CD8-positive, alpha-beta memory T cell (primary cell): ENCODE data around the gene LIFR. TPM values are rescaled to one million over a fixed set of nuclear protein-coding genes. Genes with fewer than 3 reads are reported as not detected.

Experiments
- CTCF ChIA-PET: fragments of 350-600 bp; sonication (Branson Sonifier 250); formaldehyde crosslinking; loops from one replicate; lab custom pipeline; 2021; ENCODE audit warnings: antibody characterized with exemption; lab: Charles Lee
- POLR2A ChIA-PET: fragments of 350-600 bp; sonication (Branson Sonifier 250); formaldehyde crosslinking; loops from one replicate; lab custom pipeline; 2021; ENCODE audit warnings: antibody characterized with exemption; lab: Charles Lee
- DNase-seq, 5 donors: peaks; one replicate each; pipeline versions ENCODE4 v3.0.0 to v3.0.0-alpha.2; 2020 to 2022; ENCODE audit warnings: mixed read lengths in 1 of 5
- H3K27ac ChIP-seq: one replicate; pipeline ENCODE4 v1.7.0; 2013; ENCODE audit warnings: low read depth, mild to moderate bottlenecking, low read length, moderate library complexity
- H3K27me3 ChIP-seq: 2 replicates; pipeline ENCODE4 v1.7.0; 2013; ENCODE audit warnings: low read length, mild to moderate bottlenecking; ENCODE audit not compliant: insufficient read depth, poor library complexity, severe bottlenecking
- H3K36me3 ChIP-seq: 2 replicates; pipeline ENCODE4 v1.7.0; 2013; ENCODE audit warnings: mild to moderate bottlenecking, low read length, moderate library complexity; ENCODE audit not compliant: insufficient read depth
- H3K4me1 ChIP-seq: 2 replicates; pipeline ENCODE4 v1.7.0; 2013; ENCODE audit warnings: mild to moderate bottlenecking, low read length, moderate library complexity; ENCODE audit not compliant: insufficient read depth
- H3K4me3 ChIP-seq: 2 replicates; pipeline ENCODE4 v1.7.0; 2013; ENCODE audit warnings: mild to moderate bottlenecking, low read length
- H3K9me3 ChIP-seq: 2 replicates; pipeline ENCODE4 v1.7.0; 2013; ENCODE audit warnings: mild to moderate bottlenecking, low read length
- H3K27ac Mint-ChIP-seq, 8 donors: one replicate each; pipeline ENCODE4 v1.8.0; 2020 to 2021; ENCODE audit warnings: mixed read lengths in 8 of 8, mild to moderate bottlenecking in 6 of 8, inconsistent platforms in 3 of 8, moderate library complexity in 3 of 8
- H3K27me3 Mint-ChIP-seq, 2 donors: one replicate each; pipeline ENCODE4 v1.8.0; 2020 to 2021; ENCODE audit warnings: mixed read lengths in 2 of 2, mild to moderate bottlenecking in 1 of 2, moderate library complexity in 1 of 2
- H3K36me3 Mint-ChIP-seq, 3 donors: one replicate each; pipeline ENCODE4 v1.8.0; 2020 to 2021; ENCODE audit warnings: mixed read lengths in 3 of 3, inconsistent platforms in 1 of 3, mild to moderate bottlenecking in 1 of 3
- H3K4me1 Mint-ChIP-seq, 3 donors: one replicate each; pipeline ENCODE4 v1.8.0; 2020 to 2021; ENCODE audit warnings: mixed read lengths in 3 of 3, inconsistent platforms in 1 of 3, mild to moderate bottlenecking in 1 of 3
- H3K4me3 Mint-ChIP-seq, 7 donors: one replicate each; pipeline ENCODE4 v1.8.0; 2020 to 2021; ENCODE audit warnings: mixed read lengths in 7 of 7, mild to moderate bottlenecking in 6 of 7, moderate library complexity in 4 of 7, inconsistent platforms in 2 of 7
- H3K9me3 Mint-ChIP-seq, 5 donors: one replicate each; pipeline ENCODE4 v1.8.0; 2020 to 2022; ENCODE audit warnings: mixed read lengths in 5 of 5, mild to moderate bottlenecking in 3 of 5, moderate library complexity in 2 of 5, inconsistent platforms in 1 of 5
- polyA plus RNA-seq: library from polyadenylated mRNA; unstranded; fragments of 300-500 nt; fragmentation: Illumina TruSeq; gene quantifications from one replicate; pipeline ENCODE4 v1.2.3, GENCODE V29; 2021
- total RNA-seq, 2 experiments: library from RNA; stranded (reverse); gene quantifications; one replicate each; pipeline ENCODE4 v1.2.3, GENCODE V29; 2021

LIFR gene
- total and polyA plus RNA-seq, 3 experiments from 2014 or later: not detected

GRCh38 chr5:38585816-38586215 is 29.4 kb upstream of the LIFR start:
- Mint-ChIP-seq H3K4me1 (peaks cover 0 to 5% (median 4%) of the 10 kb centered on the region in 3 donors), H3K9me3 (no peaks in the 10 kb centered on the region), H3K27ac (no peak overlapping the region), H3K4me3 (no peak overlapping the region), H3K36me3 (no peaks in the 10 kb centered on the region), H3K27me3 (peaks cover 16 to 57% of the 10 kb centered on the region in 2 donors)
- Histone ChIP-seq H3K9me3 (no peaks in the 10 kb centered on the region), H3K27ac (no peak overlapping the region), H3K4me1 (no peaks in the 10 kb centered on the region), H3K4me3 (no peak overlapping the region), H3K36me3 (no peaks in the 10 kb centered on the region), H3K27me3 (no peaks in the 10 kb centered on the region)
- CTCF ChIA-PET: no interaction called here
- POLR2A ChIA-PET: no interaction called here
- DNase-seq: no peak

- Histone ChIP-seq H3K4me1 (no peaks in the 10 kb centered on the region), H3K36me3 (no peaks in the 10 kb centered on the region), H3K27ac (no peak overlapping the region), H3K9me3 (no peaks in the 10 kb centered on the region), H3K4me3 (no peak overlapping the region), H3K27me3 (no peaks in the 10 kb centered on the region)
- ChIA-PET CTCF (no interaction called here), POLR2A (no interaction called here)
- Mint-ChIP-seq H3K27me3 (peaks cover 11 to 60% of the 10 kb centered on the region in 2 donors), H3K4me1 (peaks cover 0 to 5% (median 4%) of the 10 kb centered on the region in 3 donors), H3K4me3 (no peak overlapping the region), H3K36me3 (no peaks in the 10 kb centered on the region), H3K9me3 (no peaks in the 10 kb centered on the region), H3K27ac (no peak overlapping the region)
- DNase-seq: no peak
Measured at GRCh38 chr5:38583500-38583899, 27.1 kb upstream of the LIFR start.

DNA sequence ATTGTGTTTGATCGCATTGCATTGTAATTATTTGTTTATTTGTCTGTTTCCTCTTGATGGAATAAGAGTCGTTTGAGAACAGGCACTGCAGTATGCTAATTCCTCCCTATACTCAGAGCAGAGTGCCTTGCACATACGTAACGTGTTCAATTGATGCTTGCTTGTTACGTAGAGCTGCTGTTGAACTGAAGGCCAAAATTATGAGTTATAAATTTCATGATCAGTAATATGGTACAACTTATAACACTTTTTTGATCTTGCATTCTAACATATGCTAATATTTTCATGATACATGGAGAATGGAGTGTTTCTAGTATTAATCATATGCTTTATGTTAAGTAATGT is 26.5 kb upstream of the LIFR start:
- CTCF ChIA-PET: no interaction called here
- H3K36me3 Mint-ChIP-seq: no peaks in the 10 kb centered on the region

DNA sequence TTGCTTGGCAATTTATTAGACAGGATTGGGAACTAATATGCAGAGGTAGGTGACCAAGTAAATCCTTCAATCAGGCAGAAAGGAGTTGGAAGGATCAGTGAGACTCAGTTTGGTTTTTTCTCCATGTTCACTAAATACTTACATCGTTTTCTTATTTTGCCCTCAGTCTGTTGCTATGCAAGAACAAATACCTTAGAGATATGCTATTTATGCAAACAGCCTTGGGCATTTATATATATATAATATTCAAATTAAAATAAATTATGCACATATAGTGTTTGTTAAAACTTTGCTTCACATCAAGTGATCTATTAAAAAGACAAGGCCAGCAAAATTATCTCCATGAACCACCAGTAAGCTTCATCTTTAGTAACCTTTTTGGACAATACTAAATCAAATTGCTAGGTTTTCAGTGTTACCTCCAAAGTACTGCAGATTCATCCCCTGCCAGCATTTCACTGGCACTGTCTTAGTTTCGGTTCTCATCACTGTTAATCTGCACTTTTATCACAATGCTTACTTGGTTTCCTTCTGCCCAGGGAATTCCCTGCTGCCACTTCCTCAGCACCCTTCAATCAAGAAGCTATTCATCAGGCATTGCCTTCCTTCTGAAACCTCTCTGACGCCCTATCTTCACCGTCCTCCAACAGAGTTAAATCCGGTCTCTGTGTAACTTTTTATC is 26.0 kb upstream of the LIFR start:
- H3K27ac Mint-ChIP-seq: peak overlapping the region in 1 of 8 donors; percentile 5
- H3K4me1 ChIP-seq: no peaks in the 10 kb centered on the region
- H3K27ac ChIP-seq: no peak overlapping the region
- POLR2A ChIA-PET: no interaction called here
- H3K4me3 ChIP-seq: no peak overlapping the region
- no peak overlapping the region for H3K4me3 Mint-ChIP-seq
- H3K36me3 Mint-ChIP-seq: no peaks in the 10 kb centered on the region
- CTCF ChIA-PET: interaction anchor here (1.4 kb wide), 1 partner anchor 11 kb away, joined by 4 read pairs; no protein-coding TSS in a partner anchor
- peaks cover 7 to 60% of the 10 kb centered on the region in 2 donors for H3K27me3 Mint-ChIP-seq
- peaks cover 0 to 5% (median 4%) of the 10 kb centered on the region in 3 donors for H3K4me1 Mint-ChIP-seq
- no peaks in the 10 kb centered on the region for H3K9me3 ChIP-seq
- no peaks in the 10 kb centered on the region for H3K27me3 ChIP-seq
- no peak for DNase-seq
- no peaks in the 10 kb centered on the region for H3K9me3 Mint-ChIP-seq
- no peaks in the 10 kb centered on the region for H3K36me3 ChIP-seq

More for the DNA sequence above, 26.5 kb upstream of the LIFR start:
- Histone ChIP-seq H3K9me3 (no peaks in the 10 kb centered on the region), H3K27me3 (no peaks in the 10 kb centered on the region), H3K4me3 (no peak overlapping the region), H3K4me1 (no peaks in the 10 kb centered on the region), H3K27ac (no peak overlapping the region), H3K36me3 (no peaks in the 10 kb centered on the region)
- H3K4me1 Mint-ChIP-seq: peaks cover 0 to 5% (median 4%) of the 10 kb centered on the region in 3 donors
- H3K27ac Mint-ChIP-seq: peak overlapping the region in 1 of 8 donors; percentile 5
- H3K9me3 Mint-ChIP-seq: no peaks in the 10 kb centered on the region
- POLR2A ChIA-PET: no interaction called here
- no peak for DNase-seq
- H3K4me3 Mint-ChIP-seq: no peak overlapping the region
- H3K27me3 Mint-ChIP-seq: peaks cover 8 to 60% of the 10 kb centered on the region in 2 donors

DNA sequence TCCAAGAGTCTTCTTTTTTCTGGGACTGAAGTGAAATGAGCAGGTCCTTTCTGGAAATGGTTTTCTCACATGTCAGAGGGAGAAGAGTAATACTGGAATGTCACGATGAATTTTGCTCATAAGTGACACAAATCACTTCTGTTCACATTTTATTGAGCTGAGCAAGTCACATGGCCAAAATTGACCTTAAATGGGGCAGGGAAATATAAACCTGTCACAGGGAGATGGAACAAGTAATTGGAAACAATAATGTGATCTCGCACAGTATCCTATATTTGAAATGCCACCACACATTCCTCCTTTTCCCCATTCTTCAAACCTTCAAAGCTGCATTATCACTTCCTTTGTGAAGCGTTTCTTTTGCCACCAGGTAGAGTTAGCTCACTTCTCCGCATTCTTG is 25.2 kb upstream of the LIFR start:
- Mint-ChIP-seq H3K36me3 (no peaks in the 10 kb centered on the region), H3K4me1 (peaks cover 0 to 5% (median 4%) of the 10 kb centered on the region in 3 donors), H3K9me3 (no peaks in the 10 kb centered on the region), H3K27ac (no peak overlapping the region), H3K4me3 (no peak overlapping the region), H3K27me3 (peaks cover 7 to 56% of the 10 kb centered on the region in 2 donors)
- H3K9me3 ChIP-seq: no peaks in the 10 kb centered on the region
- ChIA-PET CTCF (interaction anchor here (1.4 kb wide), 1 partner anchor 12 kb away, joined by 4 read pairs; no protein-coding TSS in a partner anchor), POLR2A (no interaction called here)
- H3K36me3 ChIP-seq: no peaks in the 10 kb centered on the region
- H3K4me1 ChIP-seq: no peaks in the 10 kb centered on the region
- H3K27ac ChIP-seq: no peak overlapping the region
- no peak for DNase-seq
- no peaks in the 10 kb centered on the region for H3K27me3 ChIP-seq
- H3K4me3 ChIP-seq: no peak overlapping the region

GRCh38 chr5:38579105-38579504 is 22.7 kb upstream of the LIFR start:
- Mint-ChIP-seq H3K27me3 (peaks cover 7 to 43% of the 10 kb centered on the region in 2 donors), H3K27ac (no peak overlapping the region), H3K4me3 (no peak overlapping the region), H3K9me3 (no peaks in the 10 kb centered on the region), H3K36me3 (no peaks in the 10 kb centered on the region), H3K4me1 (peaks cover 0 to 5% (median 4%) of the 10 kb centered on the region in 3 donors)
- H3K4me3 ChIP-seq: no peak overlapping the region
- POLR2A ChIA-PET: no interaction called here
- no peaks in the 10 kb centered on the region for H3K27me3 ChIP-seq
- H3K27ac ChIP-seq: no peak overlapping the region
- no peaks in the 10 kb centered on the region for H3K4me1 ChIP-seq
- no peak for DNase-seq
- CTCF ChIA-PET: no interaction called here
- H3K9me3 ChIP-seq: no peaks in the 10 kb centered on the region
- no peaks in the 10 kb centered on the region for H3K36me3 ChIP-seq

GRCh38 chr5:38576961-38577684 is 20.7 kb upstream of the LIFR start:
- no peak overlapping the region for H3K27ac ChIP-seq
- no peak overlapping the region for H3K4me3 ChIP-seq
- Mint-ChIP-seq H3K4me3 (no peak overlapping the region), H3K27ac (no peak overlapping the region), H3K4me1 (no peaks in the 10 kb centered on the region), H3K27me3 (peaks cover 4 to 27% of the 10 kb centered on the region in 2 donors), H3K9me3 (no peaks in the 10 kb centered on the region), H3K36me3 (no peaks in the 10 kb centered on the region)
- no peak for DNase-seq
- no peaks in the 10 kb centered on the region for H3K27me3 ChIP-seq
- no peaks in the 10 kb centered on the region for H3K4me1 ChIP-seq
- H3K36me3 ChIP-seq: no peaks in the 10 kb centered on the region
- no peaks in the 10 kb centered on the region for H3K9me3 ChIP-seq
- ChIA-PET CTCF (no interaction called here), POLR2A (no interaction called here)

DNA sequence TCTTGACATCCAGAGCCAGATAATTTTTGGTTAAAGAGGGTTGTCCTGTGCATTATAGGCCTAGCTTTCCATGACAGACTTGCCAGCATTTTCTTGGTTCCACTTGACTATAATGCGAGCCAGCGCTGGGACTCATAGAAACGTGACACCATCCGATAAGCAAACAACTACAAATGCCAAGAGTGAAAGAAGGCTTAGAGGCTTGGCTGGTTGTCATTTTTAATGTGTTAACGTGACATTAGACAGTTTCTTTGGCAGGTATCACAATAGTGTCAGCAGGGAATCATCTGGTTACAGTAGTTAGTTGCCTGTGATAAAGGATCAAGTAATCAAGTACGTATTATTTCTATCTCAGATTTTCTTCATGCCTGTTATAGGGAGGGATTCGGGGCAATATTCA is 20.0 kb upstream of the LIFR start:
- Mint-ChIP-seq H3K9me3 (no peaks in the 10 kb centered on the region), H3K27ac (no peak overlapping the region), H3K27me3 (peaks cover 4 to 22% of the 10 kb centered on the region in 2 donors), H3K4me3 (no peak overlapping the region), H3K4me1 (no peaks in the 10 kb centered on the region), H3K36me3 (no peaks in the 10 kb centered on the region)
- Histone ChIP-seq H3K4me3 (no peak overlapping the region), H3K36me3 (no peaks in the 10 kb centered on the region), H3K27ac (no peak overlapping the region), H3K4me1 (no peaks in the 10 kb centered on the region), H3K27me3 (no peaks in the 10 kb centered on the region), H3K9me3 (no peaks in the 10 kb centered on the region)
- ChIA-PET POLR2A (no interaction called here), CTCF (no interaction called here)
- DNase-seq: no peak
